ENCODE measurements around the gene ALOX5. TPM values are rescaled to one million over a fixed set of nuclear protein-coding genes. Genes with fewer than 3 reads are reported as not detected.
A peak's percentile ranks its signal among the peaks of the same experiment; 100 is the strongest.

The ALOX5 gene
- total RNA-seq (2012; rRNA removed) (not detected in 2 replicates), polyA plus RNA-seq (2012; rRNA removed) (not detected in 2 replicates), Bru-seq, nascent RNA (percentile 1 among the genes with signal in this experiment), BruChase-seq, experiment 1, labeled RNA remaining after a 6-hour chase (percentile 1 among the genes with signal in this experiment), BruChase-seq, experiment 2, labeled RNA remaining after a 2-hour chase (not detected)
- polyA plus RNA-seq (2012; cell fraction: cytosol; rRNA removed) = not detected in 2 replicates
- polyA plus RNA-seq (2012; cell fraction: nucleus; rRNA removed; ENCODE audit: low replicate concordance) = not detected in 2 replicates
- long read RNA-seq = 0 reads

GRCh38 chr10:45373576-45374349 lies at the start of gene ALOX5:
Gene ALOX5 (plus strand): TSS chr10:45374216. CDS start chr10:45374280, 64 bp downstream.
- TF ChIP-seq ELK1 (IDR thresholded peaks at IDR 0.05; ENCODE audit: borderline replicate concordance, low read depth, low read length) = no peak
- TF ChIP-seq CTCF (conservative IDR thresholded peaks at IDR 0.05; ENCODE audit: low read depth, low read length) = no peak
- Histone ChIP-seq H2BK5ac (ENCODE audit: low read depth, low read length, poor library complexity, severe bottlenecking) (no peak within 1 kb of the TSS), H3K9me3 (ENCODE audit: control insufficient read depth, insufficient read depth, low read length) (no peaks in the 10 kb centered on the region), H3K27ac (ENCODE audit: insufficient read depth, low read length) (no peak within 1 kb of the TSS), H3K4ac (ENCODE audit: low read depth, low read length) (no peak within 1 kb of the TSS), H3K4me2 (ENCODE audit: low read depth, low read length) (peak within 1 kb of the TSS; percentile 38; the same call in 1 of the 2 replicates), H2AK9ac (replicated peaks; ENCODE audit: low read depth, low read length, poor library complexity) (no peak within 1 kb of the TSS), H3K27me3 (ENCODE audit: control insufficient read depth, insufficient read depth, low read length) (peaks cover 35% of the 10 kb centered on the region), H2AFZ (replicated peaks; ENCODE audit: low read length, poor library complexity) (peak within 1 kb of the TSS; percentile 63), H3K56ac (ENCODE audit: extremely low read depth, insufficient read depth, low read length) (no peak within 1 kb of the TSS), H2BK15ac (ENCODE audit: low read depth, low read length) (no peak within 1 kb of the TSS), H3K23ac (ENCODE audit: low read depth, low read length) (no peak within 1 kb of the TSS), H2AK5ac (ENCODE audit: low read depth, low read length) (no peak within 1 kb of the TSS), H3K79me1 (ENCODE audit: low read depth in 1 of 2, low read length in 2 of 2) (no peaks in the 10 kb centered on the region), H2BK20ac (ENCODE audit: low read depth, low read length) (no peak within 1 kb of the TSS), H3K9ac (ENCODE audit: low read depth, low read length) (no peak within 1 kb of the TSS), H4K20me1 (ENCODE audit: insufficient read depth, low read length) (no peaks in the 10 kb centered on the region), H3K4me1 (ENCODE audit: control insufficient read depth, insufficient read depth, low read length) (no peaks in the 10 kb centered on the region), H4K8ac (ENCODE audit: low read depth in 2 of 2, low read length in 2 of 2) (no peak within 1 kb of the TSS), H4K5ac (ENCODE audit: low read depth, low read length) (no peak within 1 kb of the TSS), H3K18ac (ENCODE audit: low read depth, low read length) (no peak within 1 kb of the TSS), H4K91ac (ENCODE audit: insufficient read depth, low read depth, low read length) (no peak within 1 kb of the TSS), H3K14ac (replicated peaks; ENCODE audit: low read depth, low read length) (no peak within 1 kb of the TSS), H3K9me1 (ENCODE audit: insufficient read depth, low read length) (no peaks in the 10 kb centered on the region), H2BK120ac (ENCODE audit: low read depth, low read length) (no peak within 1 kb of the TSS), H3K36me3 (ENCODE audit: control insufficient read depth, insufficient read depth, low read length) (no peaks in the 10 kb centered on the region), H3K4me3 (ENCODE audit: insufficient read depth, low read depth, low read length) (no peak within 1 kb of the TSS)
- ChIA-PET POLR2A (ENCODE audit: unreplicated experiment) (no interaction called here), CTCF (no interaction called here)
- dilution Hi-C loops (cut with HindIII; ENCODE audit: low sequenced_read_pairs, unreplicated experiment) = no loop called here
- WGBS, 2 experiments (ENCODE audit: extremely low coverage in 2 of 2, insufficient read length in 1 of 2) = 0% methylated on average over 12 of the region's 59 CpGs; no CpG with 5 or more reads in 1 of the 2 experiments
- in situ Hi-C loops (cut with MboI; ENCODE audit: low sequenced_read_pairs) = no loop called here
- no TSS peak for BruUV-seq (replicated peaks)
- ATAC-seq (ENCODE audit: low read depth) = peak; percentile 11; the same call in 1 of the 2 replicates
- intact Hi-C loops (cut with micrococcal nuclease) = no loop called here
- DNase-seq = no peak

Data from IMR-90 (cell line).